ENCODE measurements around the gene CELF3. TPM values are rescaled to one million over a fixed set of nuclear protein-coding genes. Genes with fewer than 3 reads are reported as not detected.
A peak's percentile ranks its signal among the peaks of the same experiment; 100 is the strongest.

Gene CELF3
- total RNA-seq, 1 donor from 2014 or later = 0.17 TPM

- H3K27ac ChIP-seq = no peak overlapping the region
- no peak overlapping the region for H3K9ac ChIP-seq
- Mint-ChIP-seq H3K36me3 (no peaks in the 10 kb centered on the region), H3K27ac (no peak overlapping the region), H3K27me3 (ENCODE audit: insufficient read depth, low read depth) (peaks cover 48% of the 10 kb centered on the region), H3K4me1 (peaks cover 62% of the 10 kb centered on the region), H3K9me3 (no peaks in the 10 kb centered on the region), H3K4me3 (peak overlapping the region; percentile 87)
- peaks cover 43% of the 10 kb centered on the region for H3K27me3 ChIP-seq
- H3K4me2 ChIP-seq = peak overlapping the region; percentile 92
- peak overlapping the region; percentile 48 for H3K4me3 ChIP-seq
- DNase-seq (ENCODE audit: low spot score) = no peak
- no peak overlapping the region for H2AFZ ChIP-seq (replicated peaks)
- peaks cover 15% of the 10 kb centered on the region for H4K20me1 ChIP-seq (ENCODE audit: low read depth)
- no peak for TF ChIP-seq EZH2 (IDR thresholded peaks at IDR 0.05)
- TF ChIP-seq EZH2phosphoT487 (IDR thresholded peaks at IDR 0.05) = no peak
- TF ChIP-seq CTCF (IDR thresholded peaks at IDR 0.05) = no peak
- H3K4me1 ChIP-seq = peaks cover 28% of the 10 kb centered on the region
- H3F3A ChIP-seq (ENCODE audit: low read depth) = peaks cover 31% of the 10 kb centered on the region
- no peaks in the 10 kb centered on the region for H3K79me2 ChIP-seq (ENCODE audit: low read depth)
- H3K36me3 ChIP-seq = no peaks in the 10 kb centered on the region
- no peaks in the 10 kb centered on the region for H3K9me3 ChIP-seq (ENCODE audit: low read depth)
These were observed 219 bp downstream of the CELF3 start for GRCh38 chr1:151716405-151716762.

GRCh38 chr1:151715726-151716404 lies 738 bp downstream of the CELF3 start:
- Mint-ChIP-seq H3K27ac (no peak overlapping the region), H3K36me3 (no peaks in the 10 kb centered on the region), H3K27me3 (ENCODE audit: insufficient read depth, low read depth) (peaks cover 46% of the 10 kb centered on the region), H3K9me3 (no peaks in the 10 kb centered on the region), H3K4me3 (peak overlapping the region; percentile 87), H3K4me1 (peaks cover 65% of the 10 kb centered on the region)
- Histone ChIP-seq H3K4me2 (peak overlapping the region; percentile 92), H3K9ac (no peak overlapping the region), H2AFZ (replicated peaks) (no peak overlapping the region), H3K27ac (no peak overlapping the region), H4K20me1 (ENCODE audit: low read depth) (peaks cover 15% of the 10 kb centered on the region), H3F3A (ENCODE audit: low read depth) (peaks cover 27% of the 10 kb centered on the region), H3K79me2 (ENCODE audit: low read depth) (no peaks in the 10 kb centered on the region), H3K4me1 (peaks cover 26% of the 10 kb centered on the region), H3K9me3 (ENCODE audit: low read depth) (no peaks in the 10 kb centered on the region), H3K36me3 (no peaks in the 10 kb centered on the region), H3K4me3 (peak overlapping the region; percentile 48), H3K27me3 (peaks cover 40% of the 10 kb centered on the region)
- TF ChIP-seq EZH2phosphoT487 (IDR thresholded peaks at IDR 0.05) (no peak), EZH2 (IDR thresholded peaks at IDR 0.05) (peak; percentile 15), CTCF (IDR thresholded peaks at IDR 0.05) (peak; percentile 62)
- peak; percentile 80 for DNase-seq (ENCODE audit: low spot score)

- Mint-ChIP-seq H3K4me1 (peaks cover 63% of the 10 kb centered on the region), H3K27ac (no peak overlapping the region), H3K36me3 (no peaks in the 10 kb centered on the region), H3K4me3 (peak overlapping the region; percentile 87), H3K27me3 (ENCODE audit: insufficient read depth, low read depth) (peaks cover 42% of the 10 kb centered on the region), H3K9me3 (no peaks in the 10 kb centered on the region)
- no peak overlapping the region for H3K4me3 ChIP-seq
- peak overlapping the region; percentile 92 for H3K4me2 ChIP-seq
- H3K79me2 ChIP-seq (ENCODE audit: low read depth) = no peaks in the 10 kb centered on the region
- DNase-seq (ENCODE audit: low spot score) = no peak
- H3F3A ChIP-seq (ENCODE audit: low read depth) = peaks cover 19% of the 10 kb centered on the region
- TF ChIP-seq EZH2phosphoT487 (IDR thresholded peaks at IDR 0.05) (no peak), EZH2 (IDR thresholded peaks at IDR 0.05) (no peak), CTCF (IDR thresholded peaks at IDR 0.05) (no peak)
- peaks cover 23% of the 10 kb centered on the region for H3K4me1 ChIP-seq
- H4K20me1 ChIP-seq (ENCODE audit: low read depth) = peaks cover 15% of the 10 kb centered on the region
- no peaks in the 10 kb centered on the region for H3K36me3 ChIP-seq
- H3K9ac ChIP-seq = no peak overlapping the region
- no peak overlapping the region for H3K27ac ChIP-seq
- peaks cover 32% of the 10 kb centered on the region for H3K27me3 ChIP-seq
- H3K9me3 ChIP-seq (ENCODE audit: low read depth) = no peaks in the 10 kb centered on the region
- H2AFZ ChIP-seq (replicated peaks) = no peak overlapping the region
These were observed 1.5 kb downstream of the CELF3 start for GRCh38 chr1:151714820-151715725.
